Memory B cell (primary cell): ENCODE measurements around the gene NEK4.
"Not testable (repeated sequence)": the region's sequence is repeated elsewhere in the genome, so short reads cannot be mapped to it uniquely, and the experiment has no call there.

Experiments used
- ATAC-seq: fragments of 150-1000 bp; cut with Tn5 transposase; 2 replicates; pipeline ENCODE4 v1.10.0; 2021; ENCODE audit warnings: low read depth, mild to moderate bottlenecking, moderate library complexity
- DNase-seq, 2 donors: peaks; one replicate each; pipeline ENCODE4 v3.0.0; 2022; ENCODE audit warnings: low spot score in 2 of 2
- H3K27ac Mint-ChIP-seq: one replicate; pipeline ENCODE4 v1.8.0; 2022; ENCODE audit warnings: mild to moderate bottlenecking, moderate library complexity, mixed read lengths
- H3K27me3 Mint-ChIP-seq: one replicate; pipeline ENCODE4 v1.8.0; 2022; ENCODE audit warnings: mixed read lengths
- H3K36me3 Mint-ChIP-seq: one replicate; pipeline ENCODE4 v1.8.0; 2022; ENCODE audit warnings: mild to moderate bottlenecking, mixed read lengths
- H3K4me1 Mint-ChIP-seq: one replicate; pipeline ENCODE4 v1.8.0; 2022; ENCODE audit warnings: mixed read lengths
- H3K4me3 Mint-ChIP-seq: one replicate; pipeline ENCODE4 v1.8.0; 2022; ENCODE audit warnings: mild to moderate bottlenecking, moderate library complexity, mixed read lengths
- H3K9me3 Mint-ChIP-seq: one replicate; pipeline ENCODE4 v1.8.0; 2022; ENCODE audit warnings: mixed read lengths

NEK4 gene

DNA sequence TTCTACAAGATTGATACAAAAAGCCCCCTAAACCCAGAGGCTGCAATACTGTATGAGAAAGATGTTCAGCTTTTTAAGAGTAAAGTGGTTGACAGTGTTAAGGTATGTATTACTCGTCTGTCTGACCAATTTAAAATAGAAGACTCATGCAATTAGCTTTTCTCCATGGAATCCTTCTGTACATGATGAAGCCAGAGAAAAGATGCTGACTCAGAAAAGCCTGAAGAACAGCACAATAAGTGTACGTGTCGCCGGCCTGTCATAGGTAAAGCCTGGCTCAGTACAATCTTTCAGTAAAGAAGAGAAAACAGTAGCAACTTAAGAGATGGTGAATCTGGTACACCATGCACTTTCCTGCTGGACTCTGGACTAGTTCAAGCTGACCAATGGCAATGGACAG lies 16.4 kb downstream of the NEK4 start:
- ATAC-seq: no peak
- no peak for DNase-seq
- Mint-ChIP-seq H3K4me1 (no peaks in the 10 kb centered on the region), H3K4me3 (no peak overlapping the region), H3K9me3 (no peaks in the 10 kb centered on the region), H3K27ac (no peak overlapping the region), H3K27me3 (no peaks in the 10 kb centered on the region), H3K36me3 (peaks cover 32% of the 10 kb centered on the region)

GRCh38 chr3:52752045-52752660 lies 18.6 kb downstream of the NEK4 start:
- no peaks in the 10 kb centered on the region for H3K9me3 Mint-ChIP-seq
- H3K27me3 Mint-ChIP-seq: no peaks in the 10 kb centered on the region
- no peak overlapping the region for H3K4me3 Mint-ChIP-seq
- ATAC-seq: no peak
- no peak for DNase-seq
- H3K4me1 Mint-ChIP-seq: no peaks in the 10 kb centered on the region
- peaks cover 29% of the 10 kb centered on the region for H3K36me3 Mint-ChIP-seq
- no peak overlapping the region for H3K27ac Mint-ChIP-seq

- Mint-ChIP-seq H3K4me3 (no peak overlapping the region), H3K9me3 (no peaks in the 10 kb centered on the region), H3K27me3 (no peaks in the 10 kb centered on the region), H3K36me3 (peaks cover 22% of the 10 kb centered on the region), H3K4me1 (no peaks in the 10 kb centered on the region), H3K27ac (peak overlapping the region; percentile 21)
- DNase-seq (no peak), ATAC-seq (no peak)
These were observed 27.0 kb downstream of the NEK4 start for GRCh38 chr3:52743721-52744120.

DNA sequence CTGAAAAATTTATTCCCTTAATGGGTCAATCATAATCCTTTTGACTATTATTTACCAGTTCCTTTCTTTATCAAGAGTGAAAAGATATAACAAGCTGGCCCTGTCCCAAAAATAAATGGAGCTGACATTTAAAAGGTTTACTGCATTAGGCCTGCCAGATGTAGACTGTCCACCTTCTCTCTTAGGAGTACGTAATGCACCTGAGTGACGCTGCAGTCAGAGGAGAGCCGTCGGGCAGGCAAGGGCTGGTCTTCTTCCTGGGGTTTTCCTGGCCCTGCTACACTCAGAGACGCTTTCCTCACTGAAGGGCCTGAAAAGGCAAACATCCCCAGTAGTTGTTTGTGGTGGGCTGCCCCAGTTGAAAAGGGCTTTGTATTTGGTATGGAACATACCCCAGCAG lies 27.6 kb downstream of the NEK4 start:
- Mint-ChIP-seq H3K4me3 (no peak overlapping the region), H3K4me1 (no peaks in the 10 kb centered on the region), H3K27me3 (no peaks in the 10 kb centered on the region), H3K27ac (no peak overlapping the region), H3K36me3 (peaks cover 19% of the 10 kb centered on the region), H3K9me3 (no peaks in the 10 kb centered on the region)
- DNase-seq (no peak), ATAC-seq (no peak)

GRCh38 chr3:52742418-52743041 lies 28.2 kb downstream of the NEK4 start:
- Mint-ChIP-seq H3K27me3 (no peaks in the 10 kb centered on the region), H3K36me3 (peaks cover 19% of the 10 kb centered on the region), H3K9me3 (no peaks in the 10 kb centered on the region), H3K27ac (no peak overlapping the region), H3K4me1 (no peaks in the 10 kb centered on the region), H3K4me3 (no peak overlapping the region)
- ATAC-seq (peak; percentile 49), DNase-seq (peak in 1 of 2 donors; percentile 20)

DNA sequence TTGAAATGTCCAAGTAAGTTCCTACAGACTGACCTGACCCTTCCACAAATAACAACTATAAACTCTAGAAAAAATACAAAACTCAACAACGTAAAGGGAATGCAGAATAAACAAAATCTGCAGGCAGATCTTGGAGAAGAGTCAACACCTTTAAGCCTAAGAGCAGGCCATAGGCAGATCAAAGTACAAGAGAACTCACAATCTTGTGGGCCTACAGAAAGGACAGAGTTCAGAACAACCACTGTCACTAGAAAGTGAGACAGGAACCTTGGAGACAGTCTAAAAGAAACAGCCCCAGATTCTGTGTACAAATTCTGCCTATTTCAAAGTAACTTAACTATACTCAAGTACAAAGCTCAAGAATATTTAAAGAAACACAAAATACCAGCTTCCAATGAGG lies 31.0 kb downstream of the NEK4 start:
- H3K27me3 Mint-ChIP-seq: no peaks in the 10 kb centered on the region
- no peak overlapping the region for H3K4me3 Mint-ChIP-seq
- DNase-seq: no peak
- no peaks in the 10 kb centered on the region for H3K9me3 Mint-ChIP-seq
- peaks cover 25% of the 10 kb centered on the region for H3K36me3 Mint-ChIP-seq
- ATAC-seq: no peak
- no peak overlapping the region for H3K27ac Mint-ChIP-seq
- H3K4me1 Mint-ChIP-seq: no peaks in the 10 kb centered on the region

DNA sequence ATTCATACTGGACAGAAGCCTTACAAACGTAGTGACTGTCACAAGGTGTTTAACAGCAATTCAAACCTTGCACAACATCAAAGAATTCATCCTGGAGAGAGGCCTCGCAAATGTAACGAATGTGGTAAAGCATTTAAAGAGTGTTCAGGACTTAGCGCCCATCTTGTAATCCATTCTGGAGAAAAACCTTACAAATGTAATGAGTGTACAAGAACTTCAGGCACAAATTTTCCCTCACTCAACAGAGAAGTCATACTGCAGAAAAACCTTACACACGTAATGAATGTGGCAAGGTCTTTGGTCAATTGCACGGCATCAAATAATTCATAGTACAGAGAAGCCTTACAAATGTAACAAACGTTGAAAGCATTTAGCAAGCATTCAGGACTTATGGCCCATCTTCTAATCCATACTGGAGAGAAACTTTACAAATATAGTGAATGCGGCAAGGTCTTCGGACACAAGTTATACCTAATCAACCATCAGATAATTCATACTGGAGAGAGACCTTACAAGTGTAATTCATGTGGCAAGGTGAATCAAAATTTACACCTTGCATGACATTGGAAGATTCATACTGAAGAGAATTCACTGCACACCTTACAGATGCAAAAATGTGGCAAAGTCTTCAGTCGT lies 37.4 kb downstream of the NEK4 start:
- H3K36me3 Mint-ChIP-seq: peaks cover 54% of the 10 kb centered on the region
- H3K4me1 Mint-ChIP-seq: no peaks in the 10 kb centered on the region
- no peak for ATAC-seq
- no peak overlapping the region for H3K27ac Mint-ChIP-seq
- no peaks in the 10 kb centered on the region for H3K27me3 Mint-ChIP-seq
- H3K4me3 Mint-ChIP-seq: no peak overlapping the region
- H3K9me3 Mint-ChIP-seq: peaks cover 4% of the 10 kb centered on the region
- DNase-seq: no peak

DNA sequence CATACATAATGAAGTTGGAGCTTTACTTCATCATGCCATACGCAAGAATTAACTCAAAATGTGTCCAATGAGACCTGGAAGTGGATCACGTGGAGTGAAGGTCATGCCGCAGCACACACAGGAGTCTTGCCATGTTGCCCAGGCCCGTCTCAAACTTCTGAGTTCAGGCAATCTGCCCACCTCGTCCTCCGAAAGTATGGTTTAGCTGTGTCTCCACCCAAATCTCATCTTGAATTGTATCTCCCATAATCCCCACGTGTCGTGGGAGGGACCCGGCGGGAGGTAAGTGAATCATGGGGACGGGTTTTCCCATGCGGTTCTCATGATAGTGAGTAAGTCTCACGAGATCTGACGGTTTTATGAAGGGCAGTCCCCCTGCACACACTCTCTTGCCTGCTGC lies 39.1 kb downstream of the NEK4 start:
- no peak for DNase-seq

DNA sequence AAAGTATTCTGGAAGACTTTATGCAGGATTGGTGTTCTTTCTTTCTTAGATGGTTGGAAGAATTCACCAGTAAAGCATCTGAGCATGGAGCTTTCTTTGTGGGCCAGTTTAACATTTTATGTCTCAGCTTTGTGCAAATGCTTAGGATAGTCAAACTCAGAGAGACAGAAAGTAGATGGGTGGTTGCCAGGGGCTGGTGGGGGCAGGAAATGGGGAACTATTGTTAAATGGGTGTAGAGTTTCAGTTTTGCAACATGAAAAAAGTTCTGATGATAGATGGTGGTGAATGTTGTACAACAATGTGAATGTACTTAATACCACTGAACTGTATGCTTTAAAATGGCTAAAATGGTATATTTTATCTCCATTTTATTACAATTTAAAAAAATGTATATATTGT lies 40.1 kb downstream of the NEK4 start:
- H3K27ac Mint-ChIP-seq: no peak overlapping the region
- H3K4me1 Mint-ChIP-seq: no peaks in the 10 kb centered on the region
- H3K9me3 Mint-ChIP-seq: peaks cover 4% of the 10 kb centered on the region
- H3K36me3 Mint-ChIP-seq: peaks cover 55% of the 10 kb centered on the region
- no peak overlapping the region for H3K4me3 Mint-ChIP-seq
- no peaks in the 10 kb centered on the region for H3K27me3 Mint-ChIP-seq
- DNase-seq (no peak), ATAC-seq (no peak)

More for the DNA sequence above, 39.1 kb downstream of the NEK4 start:
- H3K4me3 Mint-ChIP-seq: no peak overlapping the region
- no peak overlapping the region for H3K27ac Mint-ChIP-seq
- peaks cover 58% of the 10 kb centered on the region for H3K36me3 Mint-ChIP-seq
- peaks cover 4% of the 10 kb centered on the region for H3K9me3 Mint-ChIP-seq
- H3K27me3 Mint-ChIP-seq: no peaks in the 10 kb centered on the region
- ATAC-seq: no peak
- H3K4me1 Mint-ChIP-seq: no peaks in the 10 kb centered on the region

DNA sequence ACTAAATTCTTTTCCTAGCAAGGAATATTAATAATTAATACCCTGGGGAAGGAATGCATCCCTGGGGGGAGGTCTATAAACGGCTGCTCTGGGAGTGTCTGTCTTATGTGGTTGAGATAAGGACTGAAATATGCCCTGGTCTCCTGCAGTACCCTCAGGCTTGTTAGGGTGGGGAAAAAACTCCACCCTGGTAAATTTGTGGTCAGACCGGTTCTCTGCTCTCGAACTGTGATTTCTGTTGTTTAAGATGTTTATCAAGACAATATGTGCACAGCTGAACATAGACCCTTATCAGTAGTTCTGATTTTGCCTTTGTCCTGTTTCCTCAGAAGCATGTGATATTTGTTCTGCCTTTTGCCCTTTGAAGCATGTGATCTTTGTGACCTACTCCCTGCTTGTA lies 42.0 kb downstream of the NEK4 start:
- not testable (repeated sequence) for ATAC-seq, DNase-seq, H3K27me3 Mint-ChIP-seq, H3K27ac Mint-ChIP-seq, H3K4me1 Mint-ChIP-seq, H3K9me3 Mint-ChIP-seq, H3K4me3 Mint-ChIP-seq
- H3K36me3 Mint-ChIP-seq: peaks cover 42% of the 10 kb centered on the region

GRCh38 chr3:52724511-52724910 lies 46.2 kb downstream of the NEK4 start:
- H3K9me3 Mint-ChIP-seq: peaks cover 4% of the 10 kb centered on the region

DNA sequence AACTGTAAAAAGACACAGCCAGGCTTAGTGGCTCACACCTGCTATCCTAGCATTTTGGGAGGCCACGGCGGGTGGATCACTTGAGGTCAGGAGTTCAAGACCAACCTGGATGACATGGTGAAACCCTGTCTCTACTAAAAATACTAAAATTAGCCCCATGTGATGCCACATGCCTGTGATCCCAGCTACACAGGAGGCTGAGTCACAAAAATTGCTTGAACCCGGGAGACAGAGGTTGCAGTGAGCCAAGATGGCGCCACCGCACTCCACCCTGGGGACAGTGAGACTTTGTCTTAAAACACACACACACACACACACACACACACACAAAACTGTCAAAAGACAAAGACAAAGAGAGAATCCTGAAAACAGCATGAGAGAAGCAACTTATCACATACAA lies 46.8 kb downstream of the NEK4 start:
- Mint-ChIP-seq H3K27ac (no peak overlapping the region), H3K27me3 (no peaks in the 10 kb centered on the region), H3K4me3 (no peak overlapping the region), H3K4me1 (peaks cover 4% of the 10 kb centered on the region), H3K9me3 (peaks cover 2% of the 10 kb centered on the region), H3K36me3 (peaks cover 22% of the 10 kb centered on the region)
- ATAC-seq: no peak
- no peak for DNase-seq

More at GRCh38 chr3:52724511-52724910, 46.2 kb downstream of the NEK4 start:
- Mint-ChIP-seq H3K4me1 (peaks cover 4% of the 10 kb centered on the region), H3K4me3 (no peak overlapping the region), H3K36me3 (peaks cover 22% of the 10 kb centered on the region), H3K27me3 (no peaks in the 10 kb centered on the region), H3K27ac (no peak overlapping the region)
- DNase-seq: no peak
- no peak for ATAC-seq

DNA sequence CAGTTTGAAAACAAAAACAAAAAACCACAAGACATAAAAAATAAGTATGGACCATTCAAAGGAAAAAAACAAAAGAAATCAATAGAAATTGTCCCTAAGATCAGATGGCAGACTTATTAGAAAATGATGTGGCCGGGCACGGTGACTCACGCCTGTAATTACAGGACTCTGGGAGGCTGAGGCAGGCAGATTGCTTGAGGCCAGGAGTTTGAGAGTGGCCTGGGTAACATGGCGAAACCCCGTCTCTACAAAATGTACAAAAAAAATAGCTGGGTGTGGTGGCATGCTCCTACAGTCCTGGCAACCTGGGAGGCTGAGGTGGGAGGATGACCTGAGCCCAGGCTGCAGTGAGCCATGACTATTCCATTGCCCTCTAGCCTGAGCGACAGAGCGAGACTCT lies 48.2 kb downstream of the NEK4 start:
- Mint-ChIP-seq H3K27ac (no peak overlapping the region), H3K36me3 (peaks cover 19% of the 10 kb centered on the region), H3K27me3 (no peaks in the 10 kb centered on the region), H3K4me1 (peaks cover 4% of the 10 kb centered on the region), H3K9me3 (peaks cover 2% of the 10 kb centered on the region), H3K4me3 (no peak overlapping the region)
- DNase-seq: no peak
- ATAC-seq: no peak

- no peak for ATAC-seq
- H3K4me3 Mint-ChIP-seq: no peak overlapping the region
These were observed 49.1 kb downstream of the NEK4 start for GRCh38 chr3:52721730-52722008.

More at GRCh38 chr3:52721730-52722008, 49.1 kb downstream of the NEK4 start:
- H3K36me3 Mint-ChIP-seq: peaks cover 17% of the 10 kb centered on the region
- DNase-seq: no peak
- H3K27me3 Mint-ChIP-seq: no peaks in the 10 kb centered on the region
- no peak overlapping the region for H3K27ac Mint-ChIP-seq
- peaks cover 2% of the 10 kb centered on the region for H3K9me3 Mint-ChIP-seq
- peaks cover 4% of the 10 kb centered on the region for H3K4me1 Mint-ChIP-seq
